GM12864 (cell line): ENCODE data around the gene RASL11B.

Experiments
- DNase-seq: peaks from one replicate; pipeline ENCODE4 v3.0.0-alpha.2; 2011; ENCODE audit warnings: low read depth
- H3K4me3 ChIP-seq: 2 replicates; pipeline ENCODE4 v1.5.1; 2011; ENCODE audit warnings: mild to moderate bottlenecking, low read depth, low read length, control low read depth
- CTCF ChIP-seq: IDR thresholded peaks from 2 replicates; pipeline ENCODE4 v1.5.1; 2011; ENCODE audit warnings: low read depth, mild to moderate bottlenecking, moderate library complexity, low read length, control low read depth, inconsistent platforms; ENCODE audit errors: missing control alignments

Gene RASL11B

GRCh38 chr4:52853351-52853750 lies 8.8 kb upstream of the RASL11B start:
- TF ChIP-seq CTCF: no peak
- DNase-seq: no peak
- H3K4me3 ChIP-seq: no peak overlapping the region

GRCh38 chr4:52856801-52857200 lies 5.3 kb upstream of the RASL11B start:
- TF ChIP-seq CTCF: no peak
- H3K4me3 ChIP-seq: no peak overlapping the region
- no peak for DNase-seq

GRCh38 chr4:52860361-52860760 lies 1.8 kb upstream of the RASL11B start:
- no peak for DNase-seq
- no peak for TF ChIP-seq CTCF
- no peak overlapping the region for H3K4me3 ChIP-seq

GRCh38 chr4:52861171-52861823 lies 820 bp upstream of the RASL11B start:
- H3K4me3 ChIP-seq: peak overlapping the region; percentile 66
- TF ChIP-seq CTCF: no peak
- DNase-seq: no peak

GRCh38 chr4:52862639-52863161 lies 583 bp downstream of the RASL11B start:
- peak overlapping the region; percentile 66 for H3K4me3 ChIP-seq

GRCh38 chr4:52863324-52863723 lies 1.2 kb downstream of the RASL11B start:
- TF ChIP-seq CTCF: no peak
- no peak for DNase-seq
- no peak overlapping the region for H3K4me3 ChIP-seq

More at GRCh38 chr4:52862639-52863161, 583 bp downstream of the RASL11B start:
- no peak for TF ChIP-seq CTCF
- no peak for DNase-seq

- no peak for TF ChIP-seq CTCF
- no peak overlapping the region for H3K4me3 ChIP-seq
- DNase-seq: no peak
Observed at GRCh38 chr4:52864793-52865192, 2.7 kb downstream of the RASL11B start.
